ENCODE results near the gene ARHGEF16. TPM values are rescaled to one million over a fixed set of nuclear protein-coding genes. Genes with fewer than 3 reads are reported as not detected.
A peak's percentile ranks its signal among the peaks of the same experiment; 100 is the strongest.

The ARHGEF16 gene
- polyA plus RNA-seq, 1 of the 3 experiments (the other 2 are of a cell fraction): 0.18 TPM

DNA sequence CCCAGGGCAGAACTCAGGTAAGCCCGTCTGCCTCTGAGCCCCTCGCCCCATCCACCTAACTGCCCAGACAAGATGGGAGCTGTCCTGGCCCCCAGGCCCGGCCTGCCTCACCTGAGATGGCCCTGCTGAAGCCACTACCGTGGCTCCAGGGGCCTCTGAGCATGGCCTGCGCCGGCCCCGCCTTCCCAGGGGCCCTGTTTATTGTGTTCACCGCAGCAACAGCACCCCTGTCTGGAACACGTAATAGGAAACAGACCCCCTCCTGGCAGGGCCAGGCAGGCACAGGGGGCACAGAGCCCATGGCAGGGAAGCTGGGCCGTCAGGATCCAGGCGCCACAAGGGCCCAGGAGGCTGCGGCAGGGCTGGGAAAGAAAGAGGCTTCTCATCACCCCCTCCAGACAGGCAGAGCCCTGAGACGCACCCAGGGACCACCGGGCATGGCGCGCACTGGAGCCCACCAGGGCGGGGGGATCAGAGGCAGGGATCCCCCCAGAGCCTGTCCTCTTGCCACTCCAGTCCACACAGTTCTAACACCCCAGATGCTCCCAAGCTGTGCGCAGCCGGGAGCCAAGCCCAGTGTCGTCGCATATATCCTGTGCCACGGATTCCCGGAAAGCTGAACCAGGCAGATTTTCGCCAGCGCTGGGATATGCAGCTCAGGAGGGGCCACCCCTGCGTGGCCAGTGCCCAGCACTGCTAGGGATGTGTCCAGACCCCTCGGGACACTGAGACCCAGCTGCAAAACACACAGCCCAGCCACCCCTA, 62.6 kb downstream of the ARHGEF16 start (continued):
- no peak for TF ChIP-seq CTCF (IDR thresholded peaks at IDR 0.05)
- TF ChIP-seq RAD21 (IDR thresholded peaks at IDR 0.05; ENCODE audit: low read length): peak; percentile 47

GRCh38 chr1:3518256-3518655, 63.8 kb downstream of the ARHGEF16 start:
- no peaks in the 10 kb centered on the region for H3K36me3 ChIP-seq (replicated peaks in 1 of 2; ENCODE audit: control insufficient read depth in 1 of 2, insufficient read depth in 2 of 2, low read length in 1 of 2)
- H3K27ac ChIP-seq (ENCODE audit: low read depth in 2 of 2, low read length in 1 of 2): peak overlapping the region in 1 of 2 experiments; percentile 93; a peak in 2 of 4 replicates
- WGBS (ENCODE audit: low lambda C conversion rate): no CpG with 5 or more reads among the region's 12 CpGs

More at GRCh38 chr1:3518256-3518655, 63.8 kb downstream of the ARHGEF16 start:
- no peak overlapping the region for H3K4me2 ChIP-seq
- no peaks in the 10 kb centered on the region for H3K9me3 ChIP-seq
- no peak overlapping the region for H3K9ac ChIP-seq
- no peaks in the 10 kb centered on the region for H3K27me3 ChIP-seq (ENCODE audit: insufficient read depth)
- ChIA-PET CTCF (interaction anchor here (0.8 to 3.4 kb wide), 20 partner anchors 8 to 203 kb away, joined by 3 to 18 read pairs (median 5); no protein-coding TSS in a partner anchor), POLR2A (interaction anchor here (1.2 kb wide), 1 partner anchor 15 kb away, joined by 3 read pairs; no protein-coding TSS in a partner anchor)
- no peak overlapping the region; a peak in 1 of 4 replicates for H3K4me3 ChIP-seq (ENCODE audit: low read depth in 2 of 2, low read length in 1 of 2)
- no peak for DNase-seq
- H3K79me2 ChIP-seq (ENCODE audit: insufficient read depth): no peaks in the 10 kb centered on the region
- H3K9me2 ChIP-seq: no peaks in the 10 kb centered on the region
- no peaks in the 10 kb centered on the region for H3F3A ChIP-seq (replicated peaks; ENCODE audit: insufficient read depth)
- H3K4me1 ChIP-seq (ENCODE audit: control insufficient read depth in 1 of 2, insufficient read depth in 2 of 2, low read depth in 1 of 2, low read length in 1 of 2): peaks cover 0 to 56% of the 10 kb centered on the region in 2 experiments; a peak in 1 of 4 replicates
- no peak overlapping the region for H2AFZ ChIP-seq (ENCODE audit: low read depth)
- H4K20me1 ChIP-seq (ENCODE audit: insufficient read depth): no peaks in the 10 kb centered on the region
- TF ChIP-seq ZBTB33 (IDR thresholded peaks at IDR 0.05; ENCODE audit: borderline replicate concordance, low read depth) (no peak), ELF1 (IDR thresholded peaks at IDR 0.05) (no peak), CTCF (IDR thresholded peaks at IDR 0.05) (peak; percentile 59), RXRA (IDR thresholded peaks at IDR 0.05; ENCODE audit: borderline replicate concordance, low read depth) (no peak)

Data from SK-N-SH (cell line).